Measurements from ENCODE around the gene TJP1.

Gene TJP1

GRCh38 chr15:29770796-29771195 is 51.5 kb downstream of the TJP1 start:
- peak; percentile 80 for ATAC-seq
- TF ChIP-seq OSR1 (CRISPR knock-in tag; IDR thresholded peaks at IDR 0.05) (no peak), CSDC2 (CRISPR knock-in tag; IDR thresholded peaks at IDR 0.05) (no peak), ISL1 (CRISPR knock-in tag; IDR thresholded peaks at IDR 0.05) (no peak), CSRNP3 (CRISPR knock-in tag; IDR thresholded peaks at IDR 0.05) (no peak), POU6F1 (CRISPR knock-in tag; IDR thresholded peaks at IDR 0.05; ENCODE audit: borderline replicate concordance, low read depth) (no peak)

GRCh38 chr15:29765898-29766527 is 56.3 kb downstream of the TJP1 start:
- TF ChIP-seq ZNF70 (CRISPR knock-in tag; IDR thresholded peaks at IDR 0.05) (no peak), TOX (CRISPR knock-in tag; IDR thresholded peaks at IDR 0.05; ENCODE audit: borderline replicate concordance) (no peak), OSR1 (CRISPR knock-in tag; IDR thresholded peaks at IDR 0.05) (no peak), CSDC2 (CRISPR knock-in tag; IDR thresholded peaks at IDR 0.05) (no peak), ZC3H10 (CRISPR knock-in tag; IDR thresholded peaks at IDR 0.05) (no peak), TCF4 (CRISPR knock-in tag; IDR thresholded peaks at IDR 0.05; ENCODE audit: borderline replicate concordance) (no peak), GLIS3 (CRISPR knock-in tag; IDR thresholded peaks at IDR 0.05) (no peak), POU6F1 (CRISPR knock-in tag; IDR thresholded peaks at IDR 0.05; ENCODE audit: borderline replicate concordance, low read depth) (no peak), ZFP3 (CRISPR knock-in tag; IDR thresholded peaks at IDR 0.05) (no peak), RARB (CRISPR knock-in tag; IDR thresholded peaks at IDR 0.05) (no peak), BACH2 (CRISPR knock-in tag; IDR thresholded peaks at IDR 0.05; ENCODE audit: borderline replicate concordance) (no peak), PATZ1 (CRISPR knock-in tag; IDR thresholded peaks at IDR 0.05; ENCODE audit: borderline replicate concordance) (no peak), ZNF8 (CRISPR knock-in tag; IDR thresholded peaks at IDR 0.05) (no peak), CSRNP3 (CRISPR knock-in tag; IDR thresholded peaks at IDR 0.05) (no peak), ISL1 (CRISPR knock-in tag; IDR thresholded peaks at IDR 0.05) (no peak), ZNF565 (CRISPR knock-in tag; conservative IDR thresholded peaks at IDR 0.05; ENCODE audit: low read depth) (no peak), ESRRG (CRISPR knock-in tag; IDR thresholded peaks at IDR 0.05) (no peak), SNAI2 (CRISPR knock-in tag; IDR thresholded peaks at IDR 0.05) (no peak)
- TF ChIP-seq, protein P1, sequence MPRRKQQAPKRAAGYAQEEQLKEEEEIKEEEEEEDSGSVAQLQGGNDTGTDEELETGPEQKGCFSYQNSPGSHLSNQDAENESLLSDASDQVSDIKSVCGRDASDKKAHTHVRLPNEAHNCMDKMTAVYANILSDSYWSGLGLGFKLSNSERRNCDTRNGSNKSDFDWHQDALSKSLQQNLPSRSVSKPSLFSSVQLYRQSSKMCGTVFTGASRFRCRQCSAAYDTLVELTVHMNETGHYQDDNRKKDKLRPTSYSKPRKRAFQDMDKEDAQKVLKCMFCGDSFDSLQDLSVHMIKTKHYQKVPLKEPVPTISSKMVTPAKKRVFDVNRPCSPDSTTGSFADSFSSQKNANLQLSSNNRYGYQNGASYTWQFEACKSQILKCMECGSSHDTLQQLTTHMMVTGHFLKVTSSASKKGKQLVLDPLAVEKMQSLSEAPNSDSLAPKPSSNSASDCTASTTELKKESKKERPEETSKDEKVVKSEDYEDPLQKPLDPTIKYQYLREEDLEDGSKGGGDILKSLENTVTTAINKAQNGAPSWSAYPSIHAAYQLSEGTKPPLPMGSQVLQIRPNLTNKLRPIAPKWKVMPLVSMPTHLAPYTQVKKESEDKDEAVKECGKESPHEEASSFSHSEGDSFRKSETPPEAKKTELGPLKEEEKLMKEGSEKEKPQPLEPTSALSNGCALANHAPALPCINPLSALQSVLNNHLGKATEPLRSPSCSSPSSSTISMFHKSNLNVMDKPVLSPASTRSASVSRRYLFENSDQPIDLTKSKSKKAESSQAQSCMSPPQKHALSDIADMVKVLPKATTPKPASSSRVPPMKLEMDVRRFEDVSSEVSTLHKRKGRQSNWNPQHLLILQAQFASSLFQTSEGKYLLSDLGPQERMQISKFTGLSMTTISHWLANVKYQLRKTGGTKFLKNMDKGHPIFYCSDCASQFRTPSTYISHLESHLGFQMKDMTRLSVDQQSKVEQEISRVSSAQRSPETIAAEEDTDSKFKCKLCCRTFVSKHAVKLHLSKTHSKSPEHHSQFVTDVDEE (CRISPR knock-in tag; IDR thresholded peaks at IDR 0.05) = no peak
- no peak for ATAC-seq
